Neutrophil (primary cell): Measurements from ENCODE around the gene ARRDC1.
A peak's percentile ranks its signal among the peaks of the same experiment; 100 is the strongest.
"Not testable (repeated sequence)": the region's sequence is repeated elsewhere in the genome, so short reads cannot be mapped to it uniquely, and the experiment has no call there.

ENCODE experiments used
- H3K27ac ChIP-seq: fragments of 200-600 bp; sonication (generic); 2 replicates; pipeline ENCODE4 v1.5.1; 2016; ENCODE audit warnings: mild to moderate bottlenecking, moderate library complexity
- H3K27me3 ChIP-seq: fragments of 200-600 bp; sonication (generic); 2 replicates; pipeline ENCODE4 v1.6.0; 2016; ENCODE audit warnings: mild to moderate bottlenecking
- H3K36me3 ChIP-seq: fragments of 200-600 bp; sonication (generic); 2 replicates; pipeline ENCODE4 v1.5.1; 2017
- H3K4me1 ChIP-seq, 2 experiments: fragments of 200-600 bp in 1 of 2; sonication (generic) in 1 of 2; 1 replicate in 1 of 2; 2 replicates in 1 of 2; pipeline versions ENCODE4 v1.5.1 to v1.6.1; 2013 to 2016; ENCODE audit warnings: low read depth in 1 of 2, low read length in 1 of 2, mild to moderate bottlenecking in 1 of 2, moderate library complexity in 1 of 2; ENCODE audit not compliant: control insufficient read depth in 1 of 2, insufficient read depth in 1 of 2
- H3K4me3 ChIP-seq, 2 experiments: fragments of 200-600 bp in 1 of 2; sonication (generic) in 1 of 2; 1 replicate in 1 of 2; 2 replicates in 1 of 2; pipeline ENCODE4 v1.5.1; 2013 to 2016; ENCODE audit warnings: low read depth in 1 of 2, low read length in 1 of 2, mild to moderate bottlenecking in 1 of 2, moderate library complexity in 1 of 2
- H3K9me3 ChIP-seq: fragments of 200-600 bp; sonication (generic); 2 replicates; pipeline ENCODE4 v1.5.1; 2016
- CTCF ChIP-seq: fragments of 200-600 bp; sonication (generic); IDR thresholded peaks from 2 replicates; pipeline ENCODE4 v1.5.1; 2016; ENCODE audit warnings: antibody characterized with exemption

The ARRDC1 gene

DNA sequence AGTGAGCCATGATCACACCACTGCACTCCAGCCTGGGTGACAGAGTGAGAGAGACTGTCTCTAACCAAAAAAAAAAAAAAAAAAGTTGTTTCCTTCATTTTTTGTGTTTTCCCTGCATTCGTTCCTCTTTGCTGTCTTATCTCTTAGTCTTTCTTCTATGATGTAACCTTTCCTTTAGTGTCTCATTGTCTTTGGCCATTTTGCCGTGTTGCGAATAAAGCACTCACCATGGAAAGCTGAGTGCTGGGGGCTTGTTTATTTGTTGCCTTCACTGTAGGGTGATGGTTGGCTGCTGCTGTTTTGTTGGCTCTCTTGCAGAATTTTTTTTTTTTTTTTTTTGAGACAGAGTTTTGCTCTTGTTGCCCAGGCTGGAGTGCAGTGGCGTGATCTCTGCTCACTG, 21.0 kb downstream of the ARRDC1 start:
- Histone ChIP-seq H3K36me3 (no peaks in the 10 kb centered on the region), H3K4me3 (no peak overlapping the region), H3K27ac (peak overlapping the region; percentile 42), H3K9me3 (no peaks in the 10 kb centered on the region), H3K4me1 (peaks cover 32 to 48% of the 10 kb centered on the region in 2 experiments), H3K27me3 (no peaks in the 10 kb centered on the region)
- no peak for TF ChIP-seq CTCF

DNA sequence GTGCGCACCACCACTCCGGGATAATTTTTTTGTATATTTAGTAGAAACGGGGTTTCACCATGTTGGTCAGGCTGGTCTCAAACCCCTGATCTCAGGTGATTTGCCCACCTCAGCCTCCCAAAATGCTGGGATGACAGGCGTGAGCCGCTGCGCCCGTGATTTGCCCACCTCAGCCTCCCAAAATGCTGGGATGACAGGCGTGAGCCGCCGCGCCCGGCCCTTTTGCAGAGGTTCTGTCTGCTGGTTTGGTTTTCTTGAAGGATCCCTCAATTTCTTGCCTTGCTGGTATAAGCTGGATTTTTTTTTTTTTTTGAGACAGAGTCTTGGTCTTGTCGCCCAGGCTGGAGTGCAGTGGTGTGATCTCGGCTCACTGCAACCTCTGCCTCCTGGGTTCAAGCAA, 21.9 kb downstream of the ARRDC1 start:
- H3K27me3 ChIP-seq, H3K36me3 ChIP-seq, H3K4me3 ChIP-seq, H3K27ac ChIP-seq, H3K9me3 ChIP-seq: not testable (repeated sequence)
- H3K4me1 ChIP-seq: peaks cover 39 to 54% of the 10 kb centered on the region in 2 experiments

DNA sequence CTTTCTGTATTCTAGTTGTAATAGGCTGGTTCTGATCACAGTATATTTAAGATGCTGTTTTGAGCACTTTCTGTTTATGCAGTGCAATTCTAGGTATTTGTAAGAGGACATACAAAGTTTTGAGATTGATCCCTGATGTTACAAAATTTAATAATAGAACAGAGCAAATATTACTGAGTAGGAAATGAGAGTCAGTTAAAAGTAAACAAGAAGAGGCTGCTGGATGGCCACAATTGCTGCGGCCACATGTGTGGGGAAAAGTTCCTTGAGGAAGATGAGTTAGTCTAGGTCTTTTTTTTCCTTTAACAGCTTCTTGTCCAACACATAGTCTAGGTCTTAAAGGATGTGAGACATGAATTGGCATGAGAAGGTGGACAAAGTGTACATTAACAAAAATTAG, 24.6 kb downstream of the ARRDC1 start:
- no peaks in the 10 kb centered on the region for H3K9me3 ChIP-seq
- no peak overlapping the region for H3K4me3 ChIP-seq
- H3K27me3 ChIP-seq: no peaks in the 10 kb centered on the region
- TF ChIP-seq CTCF: no peak
- H3K27ac ChIP-seq: peak overlapping the region; percentile 52
- H3K4me1 ChIP-seq: peaks cover 42 to 57% of the 10 kb centered on the region in 2 experiments
- H3K36me3 ChIP-seq: no peaks in the 10 kb centered on the region

DNA sequence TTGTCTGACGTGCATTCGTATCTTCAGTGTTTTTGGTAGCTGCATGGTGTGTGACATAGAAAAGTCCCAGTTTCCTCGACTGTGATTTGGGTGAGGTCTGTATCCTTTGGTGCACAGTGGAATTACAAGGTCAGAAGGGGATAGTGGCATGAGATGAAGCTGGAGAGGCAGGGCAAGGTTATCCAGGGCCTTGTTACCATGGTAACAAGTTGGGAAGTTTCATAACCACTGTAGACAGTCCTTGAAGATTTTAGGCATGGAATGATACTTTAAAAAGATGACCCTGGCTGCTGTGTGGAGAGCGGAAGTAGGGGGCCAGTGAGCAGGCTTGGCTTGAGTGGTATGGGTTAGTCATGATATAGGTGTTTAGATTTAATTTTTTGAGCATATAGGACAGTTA, 25.2 kb downstream of the ARRDC1 start:
- Histone ChIP-seq H3K36me3 (no peaks in the 10 kb centered on the region), H3K27me3 (no peaks in the 10 kb centered on the region), H3K4me1 (peaks cover 36 to 51% of the 10 kb centered on the region in 2 experiments), H3K27ac (peak overlapping the region; percentile 52), H3K9me3 (no peaks in the 10 kb centered on the region), H3K4me3 (no peak overlapping the region)
- TF ChIP-seq CTCF: no peak

GRCh38 chr9:137631345-137632229, 26.1 kb downstream of the ARRDC1 start:
- no peak overlapping the region for H3K4me3 ChIP-seq
- H3K36me3 ChIP-seq: no peaks in the 10 kb centered on the region
- H3K27me3 ChIP-seq: no peaks in the 10 kb centered on the region
- H3K9me3 ChIP-seq: no peaks in the 10 kb centered on the region
- H3K27ac ChIP-seq: peak overlapping the region; percentile 53
- H3K4me1 ChIP-seq: peaks cover 28 to 44% of the 10 kb centered on the region in 2 experiments
- TF ChIP-seq CTCF: no peak
